ES-I3 (cell line): ENCODE data around the gene OTULIN.

Source experiments
- H3K36me3 ChIP-seq: 2 replicates; pipeline ENCODE4 v1.6.1; 2013; ENCODE audit warnings: mild to moderate bottlenecking, low read length, control low read depth, moderate library complexity; ENCODE audit not compliant: insufficient read depth
- H3K4me1 ChIP-seq: 2 replicates; pipeline ENCODE4 v1.6.1; 2013; ENCODE audit warnings: mild to moderate bottlenecking, control low read depth, low read length; ENCODE audit not compliant: insufficient read depth
- H3K9ac ChIP-seq: 2 replicates; pipeline ENCODE4 v1.6.1; 2013; ENCODE audit warnings: low read depth, mild to moderate bottlenecking, low read length, moderate library complexity
- H3K9me3 ChIP-seq: 2 replicates; pipeline ENCODE4 v1.6.1; 2013; ENCODE audit warnings: mild to moderate bottlenecking, low read length, moderate library complexity; ENCODE audit not compliant: control insufficient read depth, insufficient read depth

The OTULIN gene

GRCh38 chr5:14674983-14675854 is 10.7 kb downstream of the OTULIN start:
- peaks cover 3% of the 10 kb centered on the region; the same call in 1 of the 2 replicates for H3K36me3 ChIP-seq
- no peak overlapping the region for H3K9ac ChIP-seq
- no peaks in the 10 kb centered on the region for H3K9me3 ChIP-seq
- H3K4me1 ChIP-seq = peaks cover 42% of the 10 kb centered on the region

GRCh38 chr5:14675865-14676300 is 11.4 kb downstream of the OTULIN start:
- no peaks in the 10 kb centered on the region for H3K9me3 ChIP-seq
- peaks cover 3% of the 10 kb centered on the region; the same call in 1 of the 2 replicates for H3K36me3 ChIP-seq
- peaks cover 42% of the 10 kb centered on the region for H3K4me1 ChIP-seq
- H3K9ac ChIP-seq = no peak overlapping the region

GRCh38 chr5:14676320-14676719 is 11.8 kb downstream of the OTULIN start:
- H3K36me3 ChIP-seq = peaks cover 6% of the 10 kb centered on the region
- H3K9ac ChIP-seq = no peak overlapping the region
- H3K4me1 ChIP-seq = peaks cover 37% of the 10 kb centered on the region
- no peaks in the 10 kb centered on the region for H3K9me3 ChIP-seq

GRCh38 chr5:14678773-14679334 is 14.3 kb downstream of the OTULIN start:
- peaks cover 18% of the 10 kb centered on the region; the same call in 1 of the 2 replicates for H3K4me1 ChIP-seq
- no peak overlapping the region for H3K9ac ChIP-seq
- H3K9me3 ChIP-seq = no peaks in the 10 kb centered on the region
- peaks cover 15% of the 10 kb centered on the region for H3K36me3 ChIP-seq

GRCh38 chr5:14679595-14679994 is 15.1 kb downstream of the OTULIN start:
- H3K36me3 ChIP-seq = peaks cover 15% of the 10 kb centered on the region
- H3K9me3 ChIP-seq = no peaks in the 10 kb centered on the region
- H3K4me1 ChIP-seq = peaks cover 12% of the 10 kb centered on the region; the same call in 1 of the 2 replicates
- no peak overlapping the region for H3K9ac ChIP-seq

- H3K4me1 ChIP-seq = 0 out of 2 replicates have a peak, but pooled peaks cover 4% of the 10 kb centered on the region
- no peaks in the 10 kb centered on the region for H3K9me3 ChIP-seq
- H3K36me3 ChIP-seq = peaks cover 15% of the 10 kb centered on the region
- no peak overlapping the region for H3K9ac ChIP-seq
Measured at GRCh38 chr5:14681236-14681752, 16.8 kb downstream of the OTULIN start.

GRCh38 chr5:14683906-14684455 is 19.5 kb downstream of the OTULIN start:
- Histone ChIP-seq H3K4me1 (0 out of 2 replicates have a peak, but pooled peaks cover 4% of the 10 kb centered on the region), H3K9me3 (no peaks in the 10 kb centered on the region), H3K36me3 (peaks cover 19% of the 10 kb centered on the region), H3K9ac (no peak overlapping the region)

GRCh38 chr5:14684757-14685156 is 20.2 kb downstream of the OTULIN start:
- H3K9me3 ChIP-seq = 0 out of 2 replicates have a peak, but pooled peaks cover 3% of the 10 kb centered on the region
- H3K9ac ChIP-seq = no peak overlapping the region
- H3K4me1 ChIP-seq = 0 out of 2 replicates have a peak, but pooled peaks cover 4% of the 10 kb centered on the region
- H3K36me3 ChIP-seq = peaks cover 16% of the 10 kb centered on the region

GRCh38 chr5:14685757-14686156 is 21.2 kb downstream of the OTULIN start:
- 0 out of 2 replicates have a peak, but pooled peaks cover 5% of the 10 kb centered on the region for H3K9me3 ChIP-seq
- peaks cover 16% of the 10 kb centered on the region for H3K36me3 ChIP-seq
- H3K9ac ChIP-seq = no peak overlapping the region
- H3K4me1 ChIP-seq = 0 out of 2 replicates have a peak, but pooled peaks cover 4% of the 10 kb centered on the region

- no peak overlapping the region for H3K9ac ChIP-seq
- H3K9me3 ChIP-seq = 0 out of 2 replicates have a peak, but pooled peaks cover 5% of the 10 kb centered on the region
- 0 out of 2 replicates have a peak, but pooled peaks cover 4% of the 10 kb centered on the region for H3K4me1 ChIP-seq
- peaks cover 16% of the 10 kb centered on the region for H3K36me3 ChIP-seq
Measured at GRCh38 chr5:14686517-14686916, 22.0 kb downstream of the OTULIN start.

GRCh38 chr5:14687023-14687665 is 22.6 kb downstream of the OTULIN start:
- Histone ChIP-seq H3K9ac (no peak overlapping the region), H3K36me3 (peaks cover 12% of the 10 kb centered on the region), H3K9me3 (0 out of 2 replicates have a peak, but pooled peaks cover 5% of the 10 kb centered on the region), H3K4me1 (0 out of 2 replicates have a peak, but pooled peaks cover 4% of the 10 kb centered on the region)

- Histone ChIP-seq H3K9me3 (0 out of 2 replicates have a peak, but pooled peaks cover 5% of the 10 kb centered on the region), H3K36me3 (peaks cover 10% of the 10 kb centered on the region), H3K4me1 (peaks cover 13% of the 10 kb centered on the region; the same call in 1 of the 2 replicates), H3K9ac (no peak overlapping the region)
Measured at GRCh38 chr5:14693070-14693469, 28.6 kb downstream of the OTULIN start.

GRCh38 chr5:14695152-14695551 is 30.6 kb downstream of the OTULIN start:
- Histone ChIP-seq H3K4me1 (peaks cover 13% of the 10 kb centered on the region; the same call in 1 of the 2 replicates), H3K9me3 (no peaks in the 10 kb centered on the region), H3K36me3 (peaks cover 10% of the 10 kb centered on the region), H3K9ac (no peak overlapping the region)

GRCh38 chr5:14696057-14696456 is 31.5 kb downstream of the OTULIN start:
- Histone ChIP-seq H3K4me1 (peaks cover 13% of the 10 kb centered on the region; the same call in 1 of the 2 replicates), H3K9me3 (no peaks in the 10 kb centered on the region), H3K36me3 (peaks cover 8% of the 10 kb centered on the region; the same call in 1 of the 2 replicates), H3K9ac (no peak overlapping the region)
